ENCODE data around the gene GLI2. TPM values are rescaled to one million over a fixed set of nuclear protein-coding genes. Genes with fewer than 3 reads are reported as not detected.

Gene GLI2
- total and polyA plus RNA-seq, 2 experiments from 2014 or later: 53.6 to 57.0 TPM

- H3K27ac ChIP-seq (ENCODE audit: low read depth): 0 out of 2 replicates have a peak overlapping the region, but pooled peaks have one; percentile 26
- H4K20me1 ChIP-seq (replicated peaks; ENCODE audit: insufficient read depth): peaks cover 66% of the 10 kb centered on the region
- H3K27ac Mint-ChIP-seq: no peak overlapping the region; the same call in 1 of the 2 replicates
These were observed 35.6 kb downstream of the GLI2 start for GRCh38 chr2:120771111-120771780.

More at GRCh38 chr2:120771111-120771780, 35.6 kb downstream of the GLI2 start:
- Mint-ChIP-seq H3K4me3 (no peak overlapping the region), H3K36me3 (ENCODE audit: low read depth) (no peaks in the 10 kb centered on the region), H3K4me1 (peaks cover 84% of the 10 kb centered on the region), H3K27me3 (ENCODE audit: insufficient read depth, low read depth, poor library complexity) (peaks cover 15% of the 10 kb centered on the region), H3K9me3 (no peaks in the 10 kb centered on the region)
- TF ChIP-seq STAT1 (IDR thresholded peaks at IDR 0.05; ENCODE audit: unreplicated experiment) (no peak), REST (IDR thresholded peaks at IDR 0.05; ENCODE audit: unreplicated experiment) (no peak), EZH2 (IDR thresholded peaks at IDR 0.05; ENCODE audit: low read depth, unreplicated experiment) (no peak), NANOG (IDR thresholded peaks at IDR 0.05; ENCODE audit: borderline replicate concordance) (no peak), POLR2AphosphoS5 (IDR thresholded peaks at IDR 0.05; ENCODE audit: low read depth) (no peak), JUNB (IDR thresholded peaks at IDR 0.05; ENCODE audit: unreplicated experiment) (no peak), ETS1 (IDR thresholded peaks at IDR 0.05) (no peak), ZNF114 (CRISPR knock-in tag; IDR thresholded peaks at IDR 0.05) (no peak), EZH2phosphoT487 (IDR thresholded peaks at IDR 0.05; ENCODE audit: unreplicated experiment) (no peak), CTCF (conservative IDR thresholded peaks at IDR 0.05; ENCODE audit: low read depth in 2 of 2) (no peak), CREB1 (CRISPR knock-in tag; IDR thresholded peaks at IDR 0.05; ENCODE audit: low read depth) (no peak)
- H2AFZ ChIP-seq: no peak overlapping the region
- no peaks in the 10 kb centered on the region for H3K27me3 ChIP-seq (ENCODE audit: insufficient read depth)
- H3K4me1 ChIP-seq (ENCODE audit: insufficient read depth): peaks cover 52% of the 10 kb centered on the region
- no peaks in the 10 kb centered on the region for H3K9me2 ChIP-seq (ENCODE audit: insufficient read depth)
- DNase-seq (ENCODE audit: low spot score) (no peak), ATAC-seq (no peak)
- H3K4me3 ChIP-seq: no peak overlapping the region
- 0 out of 2 replicates have a peak overlapping the region, but pooled peaks have one; percentile 37 for H3K4me2 ChIP-seq
- 0 out of 2 replicates have a peak, but pooled peaks cover 5% of the 10 kb centered on the region for H3F3A ChIP-seq (replicated peaks; ENCODE audit: low read depth)
- H3K79me2 ChIP-seq (replicated peaks; ENCODE audit: insufficient read depth): peaks cover 98% of the 10 kb centered on the region
- H3K36me3 ChIP-seq (ENCODE audit: insufficient read depth): no peaks in the 10 kb centered on the region
